Naive thymus-derived CD4-positive, alpha-beta T cell (primary cell): ENCODE results near the gene SLC34A3. TPM values are rescaled to one million over a fixed set of nuclear protein-coding genes. Genes with fewer than 3 reads are reported as not detected.
A peak's percentile ranks its signal among the peaks of the same experiment; 100 is the strongest.

Experiments
- ATAC-seq: fragments of 150-1000 bp; cut with Tn5 transposase; 2 replicates; pipeline ENCODE4 v1.10.0; 2021; ENCODE audit warnings: mild to moderate bottlenecking, moderate library complexity
- CTCF ChIA-PET: fragments of 350-600 bp; sonication (Branson Sonifier 250); formaldehyde crosslinking; loops from one replicate; lab custom pipeline; 2021; ENCODE audit warnings: antibody characterized with exemption; lab: Charles Lee
- POLR2A ChIA-PET: fragments of 350-600 bp; sonication (Branson Sonifier 250); formaldehyde crosslinking; loops from one replicate; lab custom pipeline; 2021; ENCODE audit warnings: antibody characterized with exemption, inconsistent platforms; lab: Charles Lee
- DNase-seq, 9 donors: peaks; one replicate each; pipeline versions ENCODE4 v3.0.0 to v3.0.0-alpha.2; 2020 to 2022; ENCODE audit warnings: mixed read lengths in 1 of 9
- H3K27ac ChIP-seq: one replicate; pipeline ENCODE4 v1.7.0; 2013; ENCODE audit warnings: mild to moderate bottlenecking, low read depth, low read length, moderate library complexity
- H3K27me3 ChIP-seq, 2 donors: one replicate each; pipeline ENCODE4 v1.7.0; 2013; ENCODE audit warnings: low read length in 2 of 2, mild to moderate bottlenecking in 2 of 2, moderate library complexity in 2 of 2; ENCODE audit not compliant: control insufficient read depth in 2 of 2, insufficient read depth in 2 of 2
- H3K36me3 ChIP-seq, 3 experiments: 1 replicate in 2 of 3; 2 replicates in 1 of 3; pipeline ENCODE4 v1.7.0; 2013; ENCODE audit warnings: low read length in 3 of 3, mild to moderate bottlenecking in 3 of 3, moderate library complexity in 1 of 3; ENCODE audit not compliant: insufficient read depth in 3 of 3, control insufficient read depth in 2 of 3
- H3K4me1 ChIP-seq, 2 donors: one replicate each; pipeline ENCODE4 v1.7.0; 2013; ENCODE audit warnings: low read length in 2 of 2, mild to moderate bottlenecking in 2 of 2, moderate library complexity in 1 of 2; ENCODE audit not compliant: control insufficient read depth in 2 of 2, insufficient read depth in 2 of 2
- H3K4me3 ChIP-seq: 2 replicates; pipeline ENCODE4 v1.7.0; 2013; ENCODE audit warnings: mild to moderate bottlenecking, low read length
- H3K9me3 ChIP-seq, 3 experiments: 1 replicate in 2 of 3; 2 replicates in 1 of 3; pipeline ENCODE4 v1.7.0; 2013; ENCODE audit warnings: low read length in 3 of 3; ENCODE audit not compliant: control insufficient read depth in 2 of 3
- H3K27ac Mint-ChIP-seq, 9 donors: one replicate each; pipeline ENCODE4 v1.8.0; 2020 to 2022; ENCODE audit warnings: mixed read lengths in 9 of 9, mild to moderate bottlenecking in 8 of 9, moderate library complexity in 5 of 9, inconsistent platforms in 2 of 9
- H3K27me3 Mint-ChIP-seq, 5 donors: one replicate each; pipeline ENCODE4 v1.8.0; 2021 to 2022; ENCODE audit warnings: mixed read lengths in 5 of 5, mild to moderate bottlenecking in 1 of 5
- H3K36me3 Mint-ChIP-seq, 5 donors: one replicate each; pipeline ENCODE4 v1.8.0; 2020 to 2022; ENCODE audit warnings: mixed read lengths in 5 of 5, mild to moderate bottlenecking in 3 of 5, inconsistent platforms in 1 of 5
- H3K4me1 Mint-ChIP-seq, 7 donors: one replicate each; pipeline ENCODE4 v1.8.0; 2020 to 2022; ENCODE audit warnings: mixed read lengths in 7 of 7, mild to moderate bottlenecking in 3 of 7, inconsistent platforms in 1 of 7
- H3K4me3 Mint-ChIP-seq, 10 donors: one replicate each; pipeline ENCODE4 v1.8.0; 2020 to 2022; ENCODE audit warnings: mild to moderate bottlenecking in 10 of 10, mixed read lengths in 10 of 10, moderate library complexity in 6 of 10, inconsistent platforms in 2 of 10
- H3K9me3 Mint-ChIP-seq, 11 donors: one replicate each; pipeline ENCODE4 v1.8.0; 2020 to 2022; ENCODE audit warnings: mixed read lengths in 11 of 11, mild to moderate bottlenecking in 4 of 11, inconsistent platforms in 1 of 11, moderate library complexity in 1 of 11
- intact Hi-C, 2 donors: fragments of 100-400 bp; cut with micrococcal nuclease; formaldehyde crosslinking; loops; one replicate each; pipeline ENCODE4 v1.15.1; 2023
- polyA plus RNA-seq, 2 donors: library from polyadenylated mRNA; unstranded; fragments of 300-500 nt; fragmentation: Illumina TruSeq; gene quantifications; one replicate each; pipeline ENCODE4 v1.2.3, GENCODE V29; 2021
- total RNA-seq, 6 experiments: library from RNA in 5 of 6; stranded (reverse) in 5 of 6; gene quantifications; 1 replicate in 5 of 6; 2 replicates in 1 of 6; pipeline ENCODE4 v1.2.3 and lab custom pipeline; 2021 to 2026

SLC34A3 gene
- total and polyA plus RNA-seq, 7 experiments from 2014 or later, result 0.16 TPM; not detected in 5

DNA sequence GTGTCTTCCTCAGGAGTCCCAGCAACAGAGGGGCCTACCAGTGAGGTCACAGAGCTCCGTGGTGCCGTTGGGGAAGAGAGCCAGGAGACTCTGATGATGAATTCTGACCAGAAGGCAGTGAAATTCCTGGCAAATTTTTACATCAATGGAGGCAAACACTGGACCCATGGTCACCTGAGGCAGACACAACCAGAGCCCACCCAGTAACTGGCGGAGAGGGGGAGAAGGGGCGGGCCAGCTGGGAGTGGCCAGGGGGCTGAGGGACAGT lies 20.4 kb downstream of the SLC34A3 start, which contains the start of gene STPG3:
Gene STPG3 (plus strand): TSS at position 93 of the 268 bp plus-strand sequence. CDS start 1 bp downstream, at position 94.
- no peak within 1 kb of the TSS for H3K27ac ChIP-seq
- Mint-ChIP-seq H3K4me1 (peaks cover 0 to 11% (median 7%) of the 10 kb centered on the region in 7 donors), H3K27me3 (no peaks in the 10 kb centered on the region), H3K27ac (peak within 1 kb of the TSS in 1 of 9 donors; percentile 3), H3K36me3 (no peaks in the 10 kb centered on the region), H3K9me3 (peaks cover 0 to 1% (median 0%) of the 10 kb centered on the region in 11 donors), H3K4me3 (peak within 1 kb of the TSS in 1 of 10 donors; percentile 79)
- H3K9me3 ChIP-seq, result no peaks in the 10 kb centered on the region
- ChIA-PET POLR2A (interaction anchor here (9.5 kb wide), 1 partner anchor 10 kb away, joined by 168 read pairs; the partner anchor contains the start of gene TUBB4B), CTCF (no interaction called here)
- peaks cover 0 to 6% (median 0%) of the 10 kb centered on the region in 3 experiments for H3K36me3 ChIP-seq
- H3K4me1 ChIP-seq, result peaks cover 5 to 7% of the 10 kb centered on the region in 2 donors
- no peaks in the 10 kb centered on the region for H3K27me3 ChIP-seq
- no peak for ATAC-seq
- H3K4me3 ChIP-seq, result no peak within 1 kb of the TSS
- DNase-seq, result no peak
- intact Hi-C loops, result no loop called here

DNA sequence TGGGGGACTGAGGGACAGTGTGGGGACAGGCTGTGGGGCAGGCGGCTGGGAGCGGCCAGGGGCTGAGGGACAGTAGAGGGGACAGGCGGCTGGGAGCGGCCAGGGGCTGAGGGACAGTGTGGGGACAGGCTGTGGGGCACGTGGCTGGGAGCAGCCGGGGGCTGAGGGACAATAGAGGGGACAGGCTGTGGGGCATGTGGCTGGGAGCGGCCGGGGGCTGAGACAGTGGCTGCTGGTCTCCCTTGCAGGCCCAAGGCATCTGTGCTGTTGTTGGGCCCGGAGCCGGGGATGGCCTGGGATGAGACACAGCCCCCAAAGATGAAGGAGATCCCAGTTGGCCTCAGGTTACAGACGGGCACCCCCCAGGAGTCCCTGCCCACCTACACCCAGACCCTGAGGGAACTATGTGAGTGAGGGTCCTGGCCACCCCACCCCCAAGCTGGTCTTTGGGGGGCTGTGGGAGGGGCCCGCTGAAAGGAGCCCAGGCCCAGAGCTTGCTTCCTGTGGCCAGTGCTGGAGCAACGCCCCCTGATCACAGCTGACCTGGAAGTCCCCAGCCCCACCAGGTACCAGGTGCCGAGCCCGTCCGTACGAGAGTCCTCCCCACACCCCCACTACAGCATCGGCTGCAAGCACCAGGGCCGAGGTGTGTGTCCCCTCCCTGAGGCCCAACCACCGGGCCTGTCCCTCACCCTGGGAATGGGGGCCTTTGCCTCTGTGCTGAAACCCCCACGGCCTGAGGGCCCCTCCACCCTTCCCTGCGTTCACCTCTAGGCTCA lies 21.0 kb downstream of the SLC34A3 start:
- no peak overlapping the region for H3K4me3 ChIP-seq
- no peaks in the 10 kb centered on the region for H3K27me3 ChIP-seq
- no peak overlapping the region for H3K27ac ChIP-seq
- Mint-ChIP-seq H3K9me3 (peaks cover 0 to 1% (median 0%) of the 10 kb centered on the region in 11 donors), H3K27me3 (no peaks in the 10 kb centered on the region), H3K4me1 (peaks cover 0 to 17% (median 13%) of the 10 kb centered on the region in 7 donors), H3K4me3 (peak overlapping the region in 1 of 10 donors; percentile 45), H3K36me3 (no peaks in the 10 kb centered on the region), H3K27ac (peak overlapping the region in 1 of 9 donors; percentile 3)
- ATAC-seq (no peak), DNase-seq (no peak)
- peaks cover 0 to 10% (median 0%) of the 10 kb centered on the region in 3 experiments for H3K36me3 ChIP-seq
- ChIA-PET POLR2A (interaction anchor here (9.5 kb wide), 1 partner anchor 11 kb away, joined by 168 read pairs; the partner anchor contains the start of gene TUBB4B), CTCF (no interaction called here)
- H3K9me3 ChIP-seq, result no peaks in the 10 kb centered on the region
- peaks cover 10 to 11% of the 10 kb centered on the region in 2 donors for H3K4me1 ChIP-seq
- intact Hi-C loops, result no loop called here

DNA sequence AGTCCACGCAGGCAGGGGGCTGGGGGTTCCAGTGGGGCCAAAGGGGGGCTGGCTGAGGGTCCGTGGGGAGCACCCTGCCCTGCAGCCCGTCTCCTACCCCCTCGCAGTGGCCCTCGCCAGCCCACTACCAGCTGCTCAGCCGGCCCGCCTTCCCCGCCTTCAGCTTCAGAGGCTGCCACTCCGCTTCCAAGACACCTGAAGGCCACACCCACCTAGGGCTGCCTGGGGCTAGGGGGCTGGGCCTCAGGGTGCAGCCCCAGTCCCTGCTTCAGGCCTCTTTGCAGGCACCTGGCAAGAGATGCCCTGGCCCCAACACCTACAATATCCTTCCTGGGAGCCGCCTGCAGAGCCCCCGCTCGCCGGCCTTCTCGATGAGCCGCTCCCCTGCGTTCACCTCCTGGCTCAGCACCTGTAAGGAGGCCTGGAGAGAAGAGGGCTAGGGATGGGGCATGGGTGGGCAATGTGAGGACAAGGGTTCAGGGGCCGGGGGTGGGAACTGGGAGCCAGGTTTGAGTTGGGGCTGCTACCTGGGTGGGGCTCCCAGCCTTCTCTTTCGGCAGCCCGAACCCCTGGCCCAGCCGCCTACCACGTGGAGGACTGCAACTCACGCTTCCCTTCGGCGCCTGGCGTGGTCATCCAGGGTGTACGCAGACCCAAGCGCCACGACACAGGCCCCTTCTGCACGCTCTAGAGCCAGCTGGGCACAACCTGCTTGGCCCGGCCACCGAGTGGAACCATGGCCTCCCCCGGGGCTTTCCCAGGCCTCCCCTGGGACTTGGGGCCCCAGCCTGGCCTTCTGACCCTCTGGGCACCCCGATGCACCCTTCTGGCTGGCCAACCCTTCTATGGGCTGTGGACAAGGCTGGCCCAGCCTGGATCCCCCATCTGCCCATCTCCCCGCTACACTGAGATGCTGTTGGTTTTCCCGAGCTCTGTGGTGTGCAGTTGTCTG lies 22.1 kb downstream of the SLC34A3 start:
- no peaks in the 10 kb centered on the region for H3K27me3 Mint-ChIP-seq
- peaks cover 0 to 1% (median 0%) of the 10 kb centered on the region in 5 donors for H3K36me3 Mint-ChIP-seq
- DNase-seq (no peak), ATAC-seq (no peak)
- peaks cover 0 to 1% (median 0%) of the 10 kb centered on the region in 11 donors for H3K9me3 Mint-ChIP-seq
- peaks cover 11% of the 10 kb centered on the region in 2 donors for H3K4me1 ChIP-seq
- no peaks in the 10 kb centered on the region for H3K9me3 ChIP-seq
- H3K27me3 ChIP-seq, result no peaks in the 10 kb centered on the region
- no peak overlapping the region for H3K27ac Mint-ChIP-seq
- peaks cover 0 to 16% (median 0%) of the 10 kb centered on the region in 3 experiments for H3K36me3 ChIP-seq
- no peak overlapping the region for H3K27ac ChIP-seq
- POLR2A ChIA-PET, result interaction anchor here (9.5 kb wide), 1 partner anchor 12 kb away, joined by 168 read pairs; the partner anchor contains the start of gene TUBB4B
- H3K4me3 ChIP-seq, result no peak overlapping the region
- intact Hi-C loops, result no loop called here
- CTCF ChIA-PET, result interaction anchor here (0.7 to 2.6 kb wide), 3 partner anchors 12 to 152 kb away, joined by 3 to 9 read pairs (median 5); partner anchors contain the start of gene TUBB4B
- H3K4me3 Mint-ChIP-seq, result no peak overlapping the region
- peaks cover 0 to 22% (median 15%) of the 10 kb centered on the region in 7 donors for H3K4me1 Mint-ChIP-seq

DNA sequence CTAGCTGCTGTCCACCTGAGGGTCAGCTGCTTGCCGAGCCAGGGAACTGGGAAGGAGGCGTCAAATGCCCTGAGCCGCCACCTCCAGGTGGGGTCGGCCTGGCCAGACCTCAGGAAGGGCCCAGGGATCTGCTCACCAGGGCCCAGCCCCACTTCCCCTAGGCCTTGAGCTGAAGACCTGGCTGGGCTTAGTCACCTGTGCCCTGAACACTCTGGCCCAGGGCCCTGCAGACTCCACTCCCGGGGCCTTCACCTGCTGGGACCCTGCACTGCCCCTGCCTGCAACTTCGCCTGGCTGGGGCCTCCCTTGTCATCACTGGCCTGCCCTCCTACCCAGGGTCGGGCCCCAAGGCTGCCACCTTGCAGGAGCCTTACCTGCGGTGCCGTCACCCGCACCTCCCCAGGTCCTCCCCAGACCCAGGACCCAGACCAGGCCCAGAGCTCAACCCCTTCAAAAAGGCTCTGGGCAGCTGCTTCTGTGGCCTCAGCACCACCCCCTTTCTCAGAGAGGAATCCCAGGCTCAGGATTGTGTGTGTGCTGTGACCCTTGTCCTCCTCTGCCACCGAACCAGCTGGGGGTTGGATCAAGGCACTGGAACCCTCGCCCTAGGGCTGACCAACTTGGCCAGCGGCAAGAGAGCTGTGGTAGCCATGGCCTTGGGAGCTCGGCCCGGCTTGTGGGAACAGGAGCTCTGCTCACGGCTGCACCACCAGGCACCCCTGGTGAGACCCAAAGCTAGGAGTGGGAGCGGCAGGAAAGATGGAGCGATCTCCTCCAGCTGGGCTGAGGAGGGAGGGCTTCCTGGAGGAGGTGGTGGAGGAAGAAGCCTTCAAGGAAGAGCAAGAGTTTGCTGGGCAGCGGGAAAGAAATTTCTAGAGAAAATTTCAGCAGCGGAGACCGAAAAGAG lies 23.3 kb downstream of the SLC34A3 start:
- peaks cover 0 to 27% (median 0%) of the 10 kb centered on the region in 3 experiments for H3K36me3 ChIP-seq
- H3K4me3 Mint-ChIP-seq, result peak overlapping the region; percentile 77 to 91 (median 88)

DNA sequence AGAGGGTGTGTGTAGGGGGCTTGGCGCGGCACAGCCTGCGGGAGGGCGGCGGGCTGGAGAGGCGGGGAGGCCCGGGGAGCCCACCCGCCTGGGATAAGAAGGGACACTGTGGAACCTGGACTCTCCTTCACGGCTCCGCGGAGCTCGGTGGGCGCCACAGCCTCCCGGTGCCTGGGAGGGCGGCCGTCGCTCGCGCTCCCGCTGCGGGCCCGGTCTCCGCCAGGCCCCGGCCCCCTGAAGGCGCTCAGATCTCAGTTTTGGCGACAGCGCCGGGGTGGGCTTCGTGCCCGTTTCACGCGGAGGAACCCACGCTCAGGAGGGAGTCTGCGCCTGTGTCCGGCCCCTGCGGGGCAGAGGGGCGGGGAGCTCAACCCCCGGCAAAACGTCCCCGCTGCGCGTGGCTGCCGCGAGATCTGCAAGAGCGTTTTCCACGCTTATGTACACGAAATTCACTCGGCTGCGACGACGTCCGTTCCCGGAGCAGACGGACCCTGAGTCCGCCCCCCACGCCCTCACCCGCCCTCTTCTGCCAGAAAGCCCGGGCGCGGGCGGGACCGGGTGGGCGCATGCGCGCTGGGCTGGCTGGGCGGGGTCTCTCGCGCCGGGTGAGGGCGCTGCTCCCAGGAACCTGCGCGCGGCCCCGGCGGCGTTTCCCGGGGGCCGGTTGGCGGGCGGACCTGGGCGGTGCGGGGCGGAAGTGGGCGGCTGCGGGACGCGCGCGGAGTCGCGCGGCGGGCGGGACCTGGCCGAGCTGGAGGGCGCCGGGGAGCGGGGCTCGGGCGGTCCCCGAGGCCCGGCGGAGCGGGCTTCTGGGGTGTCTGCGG lies 24.1 kb downstream of the SLC34A3 start, which contains the start of gene NELFB:
Gene NELFB (plus strand): TSS at position 704 of the 824 bp plus-strand sequence.
- no peaks in the 10 kb centered on the region for H3K9me3 ChIP-seq
- peak; percentile 97 for ATAC-seq
- peaks cover 0 to 31% (median 0%) of the 10 kb centered on the region in 3 experiments for H3K36me3 ChIP-seq
- H3K36me3 Mint-ChIP-seq, result peaks cover 0 to 8% (median 0%) of the 10 kb centered on the region in 5 donors
- POLR2A ChIA-PET, result interaction anchor here (0.7 to 9.5 kb wide), 9 partner anchors 11 to 846 kb away, joined by 3 to 168 read pairs (median 5); partner anchors contain the start of genes ANAPC2, EXD3, NOXA1 and RNF208
- H3K27me3 Mint-ChIP-seq, result no peaks in the 10 kb centered on the region
- peak; percentile 89 to 100 (median 95) for DNase-seq
- peak within 1 kb of the TSS; percentile 70 for H3K27ac ChIP-seq
- peaks cover 0 to 22% (median 17%) of the 10 kb centered on the region in 7 donors for H3K4me1 Mint-ChIP-seq
- intact Hi-C loops, result loop anchor here (1.0 to 2.0 kb wide), 7 partner anchors 14 to 311 kb away; partner anchors contain the start of genes TUBB4B (in 2 of the 2), ANAPC2 (in 1 of the 2), FBXW5 (in 1 of the 2) and NDOR1 (in 1 of the 2)
- no peaks in the 10 kb centered on the region for H3K27me3 ChIP-seq
- peaks cover 11% of the 10 kb centered on the region in 2 donors for H3K4me1 ChIP-seq
- H3K9me3 Mint-ChIP-seq, result peaks cover 0 to 1% (median 0%) of the 10 kb centered on the region in 11 donors
- H3K4me3 Mint-ChIP-seq, result peak within 1 kb of the TSS; percentile 79 to 94 (median 88)
- peak within 1 kb of the TSS; percentile 91 for H3K4me3 ChIP-seq
- CTCF ChIA-PET, result interaction anchor here (0.9 to 2.6 kb wide), 3 partner anchors 13 to 18 kb away, joined by 5 to 9 read pairs (median 5); partner anchors contain the start of gene TUBB4B
- peak within 1 kb of the TSS in 7 of 9 donors; percentile 65 to 91 (median 82) for H3K27ac Mint-ChIP-seq

More for the DNA sequence above, 23.3 kb downstream of the SLC34A3 start:
- no peaks in the 10 kb centered on the region for H3K9me3 ChIP-seq
- peaks cover 11% of the 10 kb centered on the region in 2 donors for H3K4me1 ChIP-seq
- peak overlapping the region; percentile 82 for H3K4me3 ChIP-seq
- Mint-ChIP-seq H3K4me1 (peaks cover 0 to 22% (median 15%) of the 10 kb centered on the region in 7 donors), H3K9me3 (peaks cover 0 to 1% (median 0%) of the 10 kb centered on the region in 11 donors), H3K27ac (peak overlapping the region in 7 of 9 donors; percentile 59 to 90 (median 76)), H3K27me3 (no peaks in the 10 kb centered on the region), H3K36me3 (peaks cover 0 to 3% (median 0%) of the 10 kb centered on the region in 5 donors)
- DNase-seq (no peak), ATAC-seq (no peak)
- H3K27me3 ChIP-seq, result no peaks in the 10 kb centered on the region
- intact Hi-C loops, result loop anchor here in 1 of 2 donors (2.0 kb wide), 1 partner anchor 17 kb away; no protein-coding TSS in a partner anchor
- POLR2A ChIA-PET, result interaction anchor here (0.7 to 9.5 kb wide), 8 partner anchors 12 to 845 kb away, joined by 3 to 168 read pairs (median 6); partner anchors contain the start of genes ANAPC2, EXD3, NOXA1 and RNF208
- H3K27ac ChIP-seq, result no peak overlapping the region
- CTCF ChIA-PET, result interaction anchor here (0.7 to 2.6 kb wide), 4 partner anchors 12 to 153 kb away, joined by 3 to 9 read pairs (median 5); partner anchors contain the start of gene TUBB4B
